ENCODE results near the gene AKIRIN1. TPM values are rescaled to one million over a fixed set of nuclear protein-coding genes. Genes with fewer than 3 reads are reported as not detected.
"Not testable (repeated sequence)": the region's sequence is repeated elsewhere in the genome, so short reads cannot be mapped to it uniquely, and the experiment has no call there.

Gene AKIRIN1
- total RNA-seq, 4 donors from 2014 or later, result 18.9 to 39.6 (median 33.8) TPM

GRCh38 chr1:39003281-39003680 is 12.2 kb downstream of the AKIRIN1 start:
- H3K4me1 ChIP-seq, result no peaks in the 10 kb centered on the region
- no peak for TF ChIP-seq POLR2A (IDR thresholded peaks at IDR 0.05)
- TF ChIP-seq, protein P1, sequence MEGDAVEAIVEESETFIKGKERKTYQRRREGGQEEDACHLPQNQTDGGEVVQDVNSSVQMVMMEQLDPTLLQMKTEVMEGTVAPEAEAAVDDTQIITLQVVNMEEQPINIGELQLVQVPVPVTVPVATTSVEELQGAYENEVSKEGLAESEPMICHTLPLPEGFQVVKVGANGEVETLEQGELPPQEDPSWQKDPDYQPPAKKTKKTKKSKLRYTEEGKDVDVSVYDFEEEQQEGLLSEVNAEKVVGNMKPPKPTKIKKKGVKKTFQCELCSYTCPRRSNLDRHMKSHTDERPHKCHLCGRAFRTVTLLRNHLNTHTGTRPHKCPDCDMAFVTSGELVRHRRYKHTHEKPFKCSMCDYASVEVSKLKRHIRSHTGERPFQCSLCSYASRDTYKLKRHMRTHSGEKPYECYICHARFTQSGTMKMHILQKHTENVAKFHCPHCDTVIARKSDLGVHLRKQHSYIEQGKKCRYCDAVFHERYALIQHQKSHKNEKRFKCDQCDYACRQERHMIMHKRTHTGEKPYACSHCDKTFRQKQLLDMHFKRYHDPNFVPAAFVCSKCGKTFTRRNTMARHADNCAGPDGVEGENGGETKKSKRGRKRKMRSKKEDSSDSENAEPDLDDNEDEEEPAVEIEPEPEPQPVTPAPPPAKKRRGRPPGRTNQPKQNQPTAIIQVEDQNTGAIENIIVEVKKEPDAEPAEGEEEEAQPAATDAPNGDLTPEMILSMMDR (IDR thresholded peaks at IDR 0.05), result no peak
- H3K36me3 ChIP-seq, result peaks cover 0 to 97% (median 0%) of the 10 kb centered on the region in 3 donors
- DNase-seq, result no peak
- H3K9me3 ChIP-seq, result no peaks in the 10 kb centered on the region
- H3K27ac ChIP-seq, result no peak overlapping the region
- no peak overlapping the region for H3K4me3 ChIP-seq
- no peaks in the 10 kb centered on the region for H3K27me3 ChIP-seq

- H3K4me3 ChIP-seq, result no peak overlapping the region
- H3K27me3 ChIP-seq, result no peaks in the 10 kb centered on the region
- no peak for DNase-seq
- TF ChIP-seq POLR2A (IDR thresholded peaks at IDR 0.05), result no peak
- TF ChIP-seq, protein P1 (IDR thresholded peaks at IDR 0.05), result no peak
- H3K36me3 ChIP-seq, result peaks cover 0 to 97% (median 0%) of the 10 kb centered on the region in 3 donors
- no peaks in the 10 kb centered on the region for H3K9me3 ChIP-seq
- H3K27ac ChIP-seq, result no peak overlapping the region
- H3K4me1 ChIP-seq, result no peaks in the 10 kb centered on the region
These were observed 12.7 kb downstream of the AKIRIN1 start for GRCh38 chr1:39003794-39004193.

DNA sequence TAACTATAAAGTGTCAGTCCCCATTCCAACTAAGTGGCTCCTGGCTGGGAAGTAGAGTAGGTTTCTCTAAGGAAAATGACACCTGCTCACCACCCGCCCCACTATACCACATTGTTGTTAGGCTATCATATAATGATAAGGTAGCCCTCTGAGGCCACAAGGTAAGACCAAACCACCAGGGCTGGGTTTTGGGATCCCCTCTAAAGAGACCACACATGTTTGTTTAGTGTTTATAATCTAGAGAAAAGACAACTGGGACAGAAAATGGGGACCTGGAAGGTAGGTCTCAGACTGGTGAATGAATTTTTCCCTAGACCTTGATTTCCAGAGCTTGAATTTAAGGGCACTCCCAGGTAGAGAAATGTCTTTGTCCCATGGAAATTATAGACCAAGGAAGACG is 15.2 kb downstream of the AKIRIN1 start:
- H3K4me3 ChIP-seq, result no peak overlapping the region
- no peaks in the 10 kb centered on the region for H3K27me3 ChIP-seq
- no peaks in the 10 kb centered on the region for H3K9me3 ChIP-seq
- TF ChIP-seq POLR2A (IDR thresholded peaks at IDR 0.05), result no peak
- TF ChIP-seq, protein P1 (IDR thresholded peaks at IDR 0.05), result no peak
- H3K36me3 ChIP-seq, result peaks cover 0 to 96% (median 0%) of the 10 kb centered on the region in 3 donors
- no peak for DNase-seq
- no peaks in the 10 kb centered on the region for H3K4me1 ChIP-seq
- no peak overlapping the region for H3K27ac ChIP-seq

DNA sequence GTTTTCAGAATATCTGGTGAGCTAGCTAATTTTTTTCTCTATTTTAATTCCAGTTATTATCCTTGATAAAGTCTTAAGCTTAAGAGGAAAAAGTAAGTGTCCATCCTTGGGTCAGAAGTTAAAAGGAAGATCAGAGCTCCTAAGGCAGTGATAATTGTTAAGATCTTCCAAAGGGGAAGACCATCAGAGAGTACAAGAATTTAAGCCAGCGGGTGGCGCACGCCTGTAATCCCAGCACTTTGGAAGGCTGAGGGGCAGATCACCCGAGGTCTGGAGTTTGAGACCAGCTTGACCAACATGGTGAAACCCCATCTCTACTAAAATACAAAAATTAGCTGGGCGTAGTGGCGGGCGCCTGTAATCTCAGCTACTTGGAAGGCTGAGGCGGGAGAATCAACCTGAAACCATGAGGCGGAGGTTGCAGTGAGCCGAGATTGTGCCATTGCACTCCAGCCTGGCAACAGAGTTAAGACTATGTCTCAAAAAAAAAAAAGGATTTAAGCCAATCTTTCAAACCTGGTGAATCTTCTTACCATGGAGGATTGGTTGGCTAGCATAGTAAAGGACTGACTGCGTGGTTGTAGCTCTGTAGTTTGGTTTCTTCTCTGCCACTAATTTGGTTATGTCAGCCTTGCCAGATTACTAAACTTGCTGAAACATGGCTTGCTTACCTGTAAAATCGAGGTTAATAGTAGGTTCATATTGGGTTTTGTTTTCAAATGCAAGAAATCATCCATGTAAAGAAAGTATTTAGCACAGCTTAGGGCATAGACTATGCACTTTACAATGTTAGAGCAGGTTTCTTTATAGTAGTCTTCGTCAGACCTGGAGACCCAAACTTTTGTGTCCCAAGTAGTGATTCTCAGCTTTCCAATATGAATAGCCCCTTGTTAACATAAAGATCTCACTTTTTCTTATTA is 15.9 kb downstream of the AKIRIN1 start:
- Histone ChIP-seq H3K27ac (no peak overlapping the region), H3K9me3 (no peaks in the 10 kb centered on the region), H3K36me3 (peaks cover 0 to 94% (median 0%) of the 10 kb centered on the region in 3 donors), H3K27me3 (no peaks in the 10 kb centered on the region), H3K4me1 (no peaks in the 10 kb centered on the region), H3K4me3 (no peak overlapping the region)
- TF ChIP-seq, protein P1 (IDR thresholded peaks at IDR 0.05), result no peak
- no peak for TF ChIP-seq POLR2A (IDR thresholded peaks at IDR 0.05)
- no peak for DNase-seq

DNA sequence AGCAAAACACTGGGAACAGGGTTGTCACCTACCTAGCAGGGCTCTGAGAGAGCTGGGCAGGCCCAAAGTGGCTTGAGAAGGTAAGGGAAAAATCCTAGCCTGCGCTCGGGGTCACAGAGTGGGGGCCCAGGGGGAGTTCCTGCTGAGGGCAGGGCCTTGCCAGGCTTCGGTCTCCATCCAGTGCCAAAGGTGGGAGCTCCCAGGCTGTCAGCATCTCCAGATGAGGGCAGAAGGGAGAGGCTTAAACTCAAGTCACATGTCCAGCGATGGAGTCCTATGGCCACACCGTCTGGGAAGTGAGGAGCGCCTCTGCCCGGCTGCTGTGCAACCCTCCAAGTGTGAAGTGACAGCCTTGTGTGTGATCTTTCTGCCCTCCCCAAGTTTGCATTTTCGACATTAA is 23.9 kb downstream of the AKIRIN1 start:
- DNase-seq, H3K27ac ChIP-seq, H3K9me3 ChIP-seq, H3K4me3 ChIP-seq, H3K27me3 ChIP-seq, H3K4me1 ChIP-seq: not testable (repeated sequence)
- peaks cover 0 to 19% (median 0%) of the 10 kb centered on the region in 3 donors for H3K36me3 ChIP-seq

DNA sequence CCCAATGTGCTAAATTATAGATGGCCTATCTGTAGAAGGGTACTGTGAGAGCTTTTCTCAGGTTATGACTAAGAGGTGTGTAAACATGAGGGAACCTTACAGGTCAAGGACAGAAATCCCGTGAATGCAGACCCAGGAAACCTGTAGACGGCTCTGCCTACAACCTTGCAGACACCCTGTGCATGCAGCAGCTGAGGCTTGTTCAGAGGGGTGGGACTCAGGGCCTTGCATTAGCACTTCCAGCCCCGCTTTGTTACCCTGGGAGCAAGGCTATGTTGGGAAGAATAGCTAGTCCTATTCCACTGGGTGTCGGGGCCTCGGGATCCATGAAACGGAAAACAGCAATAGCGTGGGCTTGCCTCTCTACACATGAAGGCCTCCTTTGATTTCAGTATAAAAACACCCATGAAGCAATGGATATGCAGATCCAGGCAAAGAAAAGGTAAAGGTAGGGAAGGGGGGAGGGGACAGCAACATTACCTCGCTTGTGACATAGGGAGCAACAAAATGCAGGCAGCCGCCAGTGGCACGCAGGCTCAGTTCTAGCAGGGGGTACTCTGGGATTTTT is 25.6 kb downstream of the AKIRIN1 start:
- H3K4me3 ChIP-seq, result no peak overlapping the region
- DNase-seq, result no peak
- no peaks in the 10 kb centered on the region for H3K27me3 ChIP-seq
- TF ChIP-seq POLR2A (IDR thresholded peaks at IDR 0.05), result no peak
- TF ChIP-seq, protein P1 (IDR thresholded peaks at IDR 0.05), result no peak
- no peaks in the 10 kb centered on the region for H3K4me1 ChIP-seq
- H3K9me3 ChIP-seq, result no peaks in the 10 kb centered on the region
- peaks cover 0 to 6% (median 0%) of the 10 kb centered on the region in 3 donors for H3K36me3 ChIP-seq
- H3K27ac ChIP-seq, result no peak overlapping the region
